ENCODE data around the gene AP3B1.

Gene AP3B1

DNA sequence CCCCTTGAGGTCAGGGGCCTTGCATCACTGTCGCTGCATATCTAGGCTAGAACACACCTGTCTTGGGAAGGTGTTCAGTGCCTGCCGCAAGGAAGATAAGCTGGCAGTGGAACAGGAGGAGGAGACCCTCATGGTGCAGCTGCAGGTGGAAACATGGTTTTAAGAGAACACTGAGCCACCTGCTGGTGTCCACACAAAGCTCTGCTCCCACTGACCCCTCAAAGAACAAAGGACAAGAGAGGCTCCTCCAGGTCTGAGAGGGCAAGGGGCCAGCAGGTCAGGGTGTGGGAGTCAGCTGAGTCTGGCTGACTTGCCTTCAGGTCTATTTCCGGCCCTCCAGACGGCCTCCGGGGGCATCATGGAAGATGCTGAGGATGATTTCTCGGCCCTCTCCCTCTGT is 308.2 kb downstream of the AP3B1 start:
- no peaks in the 10 kb centered on the region for H3K36me3 ChIP-seq (ENCODE audit: insufficient read depth, low read length)
- H3K4me3 ChIP-seq (ENCODE audit: low read length, poor library complexity, severe bottlenecking): no peak overlapping the region
- no peak overlapping the region for H2AFZ ChIP-seq (ENCODE audit: low read length)
- no peaks in the 10 kb centered on the region for H3K9me3 ChIP-seq (ENCODE audit: insufficient read depth, low read depth, low read length)
- H3K4me1 ChIP-seq (ENCODE audit: insufficient read depth, low read length, poor library complexity, severe bottlenecking): no peaks in the 10 kb centered on the region
- H3K9ac ChIP-seq (ENCODE audit: low read depth, low read length, poor library complexity, severe bottlenecking): no peak overlapping the region
- H3K9me2 ChIP-seq (replicated peaks; ENCODE audit: low read depth, low read length): no peaks in the 10 kb centered on the region
- no peaks in the 10 kb centered on the region for H3K79me2 ChIP-seq (ENCODE audit: insufficient read depth, low read length)
- no peaks in the 10 kb centered on the region for H3K27me3 ChIP-seq (ENCODE audit: insufficient read depth, low read length, poor library complexity, severe bottlenecking)
- H3K4me2 ChIP-seq (ENCODE audit: low read depth, low read length, poor library complexity, severe bottlenecking): no peak overlapping the region
- no peaks in the 10 kb centered on the region for H3F3A ChIP-seq (ENCODE audit: low read depth)
- TF ChIP-seq, protein P1, sequence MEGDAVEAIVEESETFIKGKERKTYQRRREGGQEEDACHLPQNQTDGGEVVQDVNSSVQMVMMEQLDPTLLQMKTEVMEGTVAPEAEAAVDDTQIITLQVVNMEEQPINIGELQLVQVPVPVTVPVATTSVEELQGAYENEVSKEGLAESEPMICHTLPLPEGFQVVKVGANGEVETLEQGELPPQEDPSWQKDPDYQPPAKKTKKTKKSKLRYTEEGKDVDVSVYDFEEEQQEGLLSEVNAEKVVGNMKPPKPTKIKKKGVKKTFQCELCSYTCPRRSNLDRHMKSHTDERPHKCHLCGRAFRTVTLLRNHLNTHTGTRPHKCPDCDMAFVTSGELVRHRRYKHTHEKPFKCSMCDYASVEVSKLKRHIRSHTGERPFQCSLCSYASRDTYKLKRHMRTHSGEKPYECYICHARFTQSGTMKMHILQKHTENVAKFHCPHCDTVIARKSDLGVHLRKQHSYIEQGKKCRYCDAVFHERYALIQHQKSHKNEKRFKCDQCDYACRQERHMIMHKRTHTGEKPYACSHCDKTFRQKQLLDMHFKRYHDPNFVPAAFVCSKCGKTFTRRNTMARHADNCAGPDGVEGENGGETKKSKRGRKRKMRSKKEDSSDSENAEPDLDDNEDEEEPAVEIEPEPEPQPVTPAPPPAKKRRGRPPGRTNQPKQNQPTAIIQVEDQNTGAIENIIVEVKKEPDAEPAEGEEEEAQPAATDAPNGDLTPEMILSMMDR (conservative IDR thresholded peaks at IDR 0.05; ENCODE audit: low read length): no peak
- no peak for TF ChIP-seq EZH2phosphoT487 (IDR thresholded peaks at IDR 0.05; ENCODE audit: borderline replicate concordance)
- no peaks in the 10 kb centered on the region for H4K20me1 ChIP-seq (ENCODE audit: insufficient read depth, low read length, poor library complexity, severe bottlenecking)

DNA sequence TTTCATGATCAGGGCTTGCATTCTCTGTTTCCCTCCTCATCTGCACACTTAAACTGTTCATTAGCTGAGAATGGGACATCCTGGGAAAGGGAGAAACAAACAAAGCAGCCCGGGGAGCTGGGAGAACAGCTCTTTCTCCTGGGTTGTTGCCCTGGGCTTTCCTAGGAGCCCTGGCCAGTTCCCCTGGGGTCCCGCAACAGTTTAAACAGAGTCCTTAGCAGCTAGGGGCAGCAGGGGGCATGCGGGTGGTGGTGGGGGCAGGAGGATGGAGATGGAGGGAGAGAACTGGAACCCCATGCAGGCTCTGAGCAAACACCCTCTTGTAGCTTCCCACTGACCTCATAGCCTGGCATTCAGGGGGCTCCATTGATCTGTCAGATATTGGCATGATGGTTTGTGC is 309.3 kb downstream of the AP3B1 start:
- no peaks in the 10 kb centered on the region for H3F3A ChIP-seq (ENCODE audit: low read depth)
- no peaks in the 10 kb centered on the region for H3K36me3 ChIP-seq (ENCODE audit: insufficient read depth, low read length)
- H4K20me1 ChIP-seq (ENCODE audit: insufficient read depth, low read length, poor library complexity, severe bottlenecking): no peaks in the 10 kb centered on the region
- H3K4me3 ChIP-seq (ENCODE audit: low read length, poor library complexity, severe bottlenecking): no peak overlapping the region
- H3K4me2 ChIP-seq (ENCODE audit: low read depth, low read length, poor library complexity, severe bottlenecking): no peak overlapping the region
- H3K9me3 ChIP-seq (ENCODE audit: insufficient read depth, low read depth, low read length): no peaks in the 10 kb centered on the region
- no peak overlapping the region for H2AFZ ChIP-seq (ENCODE audit: low read length)
- no peaks in the 10 kb centered on the region for H3K79me2 ChIP-seq (ENCODE audit: insufficient read depth, low read length)
- TF ChIP-seq EZH2phosphoT487 (IDR thresholded peaks at IDR 0.05; ENCODE audit: borderline replicate concordance): no peak
- TF ChIP-seq, protein P1 (conservative IDR thresholded peaks at IDR 0.05; ENCODE audit: low read length): no peak
- no peaks in the 10 kb centered on the region for H3K27me3 ChIP-seq (ENCODE audit: insufficient read depth, low read length, poor library complexity, severe bottlenecking)
- no peaks in the 10 kb centered on the region for H3K4me1 ChIP-seq (ENCODE audit: insufficient read depth, low read length, poor library complexity, severe bottlenecking)
- no peak overlapping the region for H3K9ac ChIP-seq (ENCODE audit: low read depth, low read length, poor library complexity, severe bottlenecking)
- H3K9me2 ChIP-seq (replicated peaks; ENCODE audit: low read depth, low read length): no peaks in the 10 kb centered on the region

DNA sequence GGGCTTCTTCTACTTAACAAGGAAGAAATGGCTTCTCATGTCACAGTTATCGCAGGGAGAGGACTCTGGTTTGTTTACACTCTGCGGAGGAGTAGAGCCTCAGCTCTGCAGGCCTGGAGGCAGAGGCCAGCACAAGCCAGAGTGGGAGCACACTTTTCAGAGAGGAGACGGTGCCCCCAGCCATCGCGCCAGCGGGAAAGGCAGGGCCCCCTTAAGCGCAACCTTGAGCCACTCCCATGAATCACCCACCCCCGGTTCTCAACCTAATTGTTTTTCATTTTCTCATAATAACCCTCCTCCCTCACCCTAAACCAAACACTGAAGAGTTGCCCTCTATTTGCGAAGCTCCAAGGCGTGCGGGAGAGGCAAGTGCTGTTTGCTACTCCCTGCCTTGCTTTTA is 309.9 kb downstream of the AP3B1 start:
- no peaks in the 10 kb centered on the region for H3K4me1 ChIP-seq (ENCODE audit: insufficient read depth, low read length, poor library complexity, severe bottlenecking)
- no peak overlapping the region for H3K9ac ChIP-seq (ENCODE audit: low read depth, low read length, poor library complexity, severe bottlenecking)
- H3K36me3 ChIP-seq (ENCODE audit: insufficient read depth, low read length): no peaks in the 10 kb centered on the region
- TF ChIP-seq, protein P1 (conservative IDR thresholded peaks at IDR 0.05; ENCODE audit: low read length): no peak
- TF ChIP-seq EZH2phosphoT487 (IDR thresholded peaks at IDR 0.05; ENCODE audit: borderline replicate concordance): no peak
- no peak overlapping the region for H3K4me2 ChIP-seq (ENCODE audit: low read depth, low read length, poor library complexity, severe bottlenecking)
- H3K79me2 ChIP-seq (ENCODE audit: insufficient read depth, low read length): no peaks in the 10 kb centered on the region
- H3K9me3 ChIP-seq (ENCODE audit: insufficient read depth, low read depth, low read length): no peaks in the 10 kb centered on the region
- no peak overlapping the region for H3K4me3 ChIP-seq (ENCODE audit: low read length, poor library complexity, severe bottlenecking)
- no peaks in the 10 kb centered on the region for H3K9me2 ChIP-seq (replicated peaks; ENCODE audit: low read depth, low read length)
- H3K27me3 ChIP-seq (ENCODE audit: insufficient read depth, low read length, poor library complexity, severe bottlenecking): no peaks in the 10 kb centered on the region
- no peaks in the 10 kb centered on the region for H3F3A ChIP-seq (ENCODE audit: low read depth)
- H4K20me1 ChIP-seq (ENCODE audit: insufficient read depth, low read length, poor library complexity, severe bottlenecking): no peaks in the 10 kb centered on the region
- no peak overlapping the region for H2AFZ ChIP-seq (ENCODE audit: low read length)
